Measurements from ENCODE around the gene ADORA2A. TPM values are rescaled to one million over a fixed set of nuclear protein-coding genes. Genes with fewer than 3 reads are reported as not detected.
A peak's percentile ranks its signal among the peaks of the same experiment; 100 is the strongest.

The ADORA2A gene
- total and polyA plus RNA-seq, 2 of the 13 experiments (the other 11 are each of a cell fraction or from before 2014, with no cell fraction given): 3.3 to 5.0 TPM

- Histone ChIP-seq H3K9me3 (ENCODE audit: low read length) (no peaks in the 10 kb centered on the region), H3K4me1 (ENCODE audit: insufficient read depth, low read length) (peaks cover 31% of the 10 kb centered on the region), H3K4me3 (replicated peaks in 1 of 3; ENCODE audit: insufficient read depth in 1 of 3, low read depth in 2 of 3, low read length in 3 of 3) (no peak overlapping the region; a peak in 1 of 6 replicates), H3K27me3 (ENCODE audit: control insufficient read depth in 1 of 2, insufficient read depth in 2 of 2, low read length in 2 of 2) (peaks cover 0 to 3% of the 10 kb centered on the region in 2 experiments; a peak in 2 of 5 replicates), H4K20me1 (ENCODE audit: insufficient read depth, low read length) (no peaks in the 10 kb centered on the region), H2AFZ (ENCODE audit: low read length) (no peak overlapping the region), H3K27ac (ENCODE audit: extremely low read length, insufficient read depth, low read length) (no peak overlapping the region), H3K79me2 (ENCODE audit: insufficient read depth, low read length) (no peaks in the 10 kb centered on the region), H3K9ac (ENCODE audit: insufficient read depth, low read depth, low read length) (no peak overlapping the region), H3K4me2 (ENCODE audit: low read depth, low read length) (peak overlapping the region; percentile 36), H3K36me3 (replicated peaks in 1 of 2; ENCODE audit: control insufficient read depth in 1 of 2, insufficient read depth in 2 of 2, low read length in 2 of 2) (no peaks in the 10 kb centered on the region; a peak in 1 of 5 replicates)
- intact Hi-C loops (cut with micrococcal nuclease; ENCODE audit: unreplicated experiment): no loop called here
- ChIA-PET POLR2A (interaction anchor here (1.7 to 2.2 kb wide), 2 partner anchors 15 to 62 kb away, joined by 4 to 8 read pairs; no protein-coding TSS in a partner anchor), CTCF (ENCODE audit: low intra/inter-chr PET ratio, low total read pairs) (no interaction called here)
- WGBS (ENCODE audit: low lambda C conversion rate): 44% methylated on average over 6 of the region's 12 CpGs
- peak; percentile 72 for ATAC-seq
- DNase-seq (ENCODE audit: low spot score): no peak
- no peak for FAIRE-seq
- in situ Hi-C loops (cut with HindIII; ENCODE audit: extremely low pct_ligation_motif_present, low pct_unique_long_range_greater_than_20kb): no loop called here
- no TSS peak for BruUV-seq (replicated peaks)
- TF ChIP-seq ZGPAT (CRISPR knock-in tag; IDR thresholded peaks at IDR 0.05) (no peak), NR2F1 (CRISPR knock-in tag; IDR thresholded peaks at IDR 0.05) (no peak), EP300 (IDR thresholded peaks at IDR 0.05; ENCODE audit: low read depth in 2 of 2, low read length in 2 of 2) (peak in 1 of 2 experiments; percentile 75; a peak in 1 of 4 replicates), EP300 (CRISPR knock-in tag; IDR thresholded peaks at IDR 0.05; ENCODE audit: borderline replicate concordance) (no peak), ZNF264 (CRISPR knock-in tag; IDR thresholded peaks at IDR 0.05) (no peak), ZNF687 (CRISPR knock-in tag; IDR thresholded peaks at IDR 0.05) (peak; percentile 29), ZFP36L2 (CRISPR knock-in tag; IDR thresholded peaks at IDR 0.05) (no peak), ATF7-NPFF (CRISPR knock-in tag; IDR thresholded peaks at IDR 0.05; ENCODE audit: low read depth) (no peak), ZSCAN12 (CRISPR knock-in tag; IDR thresholded peaks at IDR 0.05) (no peak), ZNF766 (CRISPR knock-in tag; IDR thresholded peaks at IDR 0.05; ENCODE audit: borderline replicate concordance) (no peak), CTCF (CRISPR knock-in tag; IDR thresholded peaks at IDR 0.05) (0 out of 2 replicates have a peak, but pooled peaks have one; percentile 6), ZNF3 (CRISPR knock-in tag; IDR thresholded peaks at IDR 0.05) (no peak)
- TF ChIP-seq, protein P1, sequence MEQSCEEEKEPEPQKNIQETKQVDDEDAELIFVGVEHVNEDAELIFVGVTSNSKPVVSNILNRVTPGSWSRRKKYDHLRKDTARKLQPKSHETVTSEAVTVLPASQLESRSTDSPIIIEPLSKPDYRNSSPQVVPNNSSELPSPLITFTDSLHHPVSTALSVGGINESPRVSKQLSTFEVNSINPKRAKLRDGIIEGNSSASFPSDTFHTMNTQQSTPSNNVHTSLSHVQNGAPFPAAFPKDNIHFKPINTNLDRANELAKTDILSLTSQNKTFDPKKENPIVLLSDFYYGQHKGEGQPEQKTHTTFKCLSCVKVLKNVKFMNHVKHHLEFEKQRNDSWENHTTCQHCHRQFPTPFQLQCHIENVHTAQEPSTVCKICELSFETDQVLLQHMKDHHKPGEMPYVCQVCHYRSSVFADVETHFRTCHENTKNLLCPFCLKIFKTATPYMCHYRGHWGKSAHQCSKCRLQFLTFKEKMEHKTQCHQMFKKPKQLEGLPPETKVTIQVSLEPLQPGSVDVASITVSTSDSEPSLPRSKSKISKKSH (CRISPR knock-in tag; IDR thresholded peaks at IDR 0.05; ENCODE audit: borderline replicate concordance): no peak
These were observed 17.5 kb downstream of the ADORA2A start for GRCh38 chr22:24444729-24445466.

Data from HepG2 (cell line).